ENCODE data around the gene ATP8A2. TPM values are rescaled to one million over a fixed set of nuclear protein-coding genes. Genes with fewer than 3 reads are reported as not detected.

The ATP8A2 gene
- total RNA-seq, 1 donor from 2014 or later, result 4.2 TPM

GRCh38 chr13:25687471-25688225 is 315.9 kb downstream of the ATP8A2 start:
- H4K20me1 ChIP-seq (ENCODE audit: low read depth), result no peaks in the 10 kb centered on the region
- no peaks in the 10 kb centered on the region for H3K79me2 ChIP-seq (ENCODE audit: low read depth)
- no peaks in the 10 kb centered on the region for H3K9me3 ChIP-seq (ENCODE audit: low read depth)
- TF ChIP-seq EZH2 (IDR thresholded peaks at IDR 0.05) (no peak), EZH2phosphoT487 (IDR thresholded peaks at IDR 0.05) (no peak), CTCF (IDR thresholded peaks at IDR 0.05) (no peak)
- no peaks in the 10 kb centered on the region for H3F3A ChIP-seq (ENCODE audit: low read depth)
- peaks cover 9% of the 10 kb centered on the region for H3K4me1 Mint-ChIP-seq
- H3K36me3 Mint-ChIP-seq, result no peaks in the 10 kb centered on the region
- H3K27me3 Mint-ChIP-seq (ENCODE audit: insufficient read depth, low read depth), result peaks cover 2% of the 10 kb centered on the region
- no peak overlapping the region for H3K9ac ChIP-seq
- H2AFZ ChIP-seq (replicated peaks), result no peak overlapping the region
- H3K4me2 ChIP-seq, result no peak overlapping the region
- no peak overlapping the region for H3K27ac Mint-ChIP-seq
- DNase-seq (ENCODE audit: low spot score), result no peak
- peaks cover 11% of the 10 kb centered on the region for H3K4me1 ChIP-seq
- no peaks in the 10 kb centered on the region for H3K9me3 Mint-ChIP-seq
- no peak overlapping the region for H3K4me3 ChIP-seq
- no peaks in the 10 kb centered on the region for H3K36me3 ChIP-seq
- no peak overlapping the region for H3K27ac ChIP-seq
- no peak overlapping the region for H3K4me3 Mint-ChIP-seq
- no peaks in the 10 kb centered on the region for H3K27me3 ChIP-seq

- H3F3A ChIP-seq (ENCODE audit: low read depth), result no peaks in the 10 kb centered on the region
- peaks cover 2% of the 10 kb centered on the region for H3K27me3 Mint-ChIP-seq (ENCODE audit: insufficient read depth, low read depth)
- no peak overlapping the region for H3K9ac ChIP-seq
- H3K36me3 ChIP-seq, result no peaks in the 10 kb centered on the region
- H3K36me3 Mint-ChIP-seq, result no peaks in the 10 kb centered on the region
- no peak for TF ChIP-seq EZH2phosphoT487 (IDR thresholded peaks at IDR 0.05)
- no peak for TF ChIP-seq EZH2 (IDR thresholded peaks at IDR 0.05)
- no peak for TF ChIP-seq CTCF (IDR thresholded peaks at IDR 0.05)
- H3K4me3 Mint-ChIP-seq, result no peak overlapping the region
- no peaks in the 10 kb centered on the region for H3K27me3 ChIP-seq
- H3K9me3 ChIP-seq (ENCODE audit: low read depth), result no peaks in the 10 kb centered on the region
- no peak for DNase-seq (ENCODE audit: low spot score)
- H2AFZ ChIP-seq (replicated peaks), result no peak overlapping the region
- no peak overlapping the region for H3K27ac Mint-ChIP-seq
- H3K4me3 ChIP-seq, result no peak overlapping the region
- no peaks in the 10 kb centered on the region for H4K20me1 ChIP-seq (ENCODE audit: low read depth)
- no peaks in the 10 kb centered on the region for H3K9me3 Mint-ChIP-seq
- H3K4me1 ChIP-seq, result peaks cover 14% of the 10 kb centered on the region
- no peak overlapping the region for H3K27ac ChIP-seq
- H3K4me2 ChIP-seq, result no peak overlapping the region
- H3K4me1 Mint-ChIP-seq, result peaks cover 9% of the 10 kb centered on the region
- no peaks in the 10 kb centered on the region for H3K79me2 ChIP-seq (ENCODE audit: low read depth)
Measured at GRCh38 chr13:25688536-25688935, 316.8 kb downstream of the ATP8A2 start.

GRCh38 chr13:25689539-25689938 is 317.8 kb downstream of the ATP8A2 start:
- Histone ChIP-seq H3K27me3 (no peaks in the 10 kb centered on the region), H3K4me1 (peaks cover 14% of the 10 kb centered on the region), H4K20me1 (ENCODE audit: low read depth) (no peaks in the 10 kb centered on the region), H3F3A (ENCODE audit: low read depth) (no peaks in the 10 kb centered on the region), H3K79me2 (ENCODE audit: low read depth) (no peaks in the 10 kb centered on the region), H3K27ac (no peak overlapping the region), H3K4me3 (no peak overlapping the region), H3K9me3 (ENCODE audit: low read depth) (no peaks in the 10 kb centered on the region), H3K4me2 (no peak overlapping the region), H3K36me3 (no peaks in the 10 kb centered on the region), H3K9ac (no peak overlapping the region), H2AFZ (replicated peaks) (no peak overlapping the region)
- Mint-ChIP-seq H3K36me3 (no peaks in the 10 kb centered on the region), H3K27me3 (ENCODE audit: insufficient read depth, low read depth) (peaks cover 2% of the 10 kb centered on the region), H3K4me3 (no peak overlapping the region), H3K27ac (no peak overlapping the region), H3K4me1 (peaks cover 9% of the 10 kb centered on the region), H3K9me3 (no peaks in the 10 kb centered on the region)
- DNase-seq (ENCODE audit: low spot score), result no peak
- TF ChIP-seq EZH2phosphoT487 (IDR thresholded peaks at IDR 0.05) (no peak), CTCF (IDR thresholded peaks at IDR 0.05) (no peak), EZH2 (IDR thresholded peaks at IDR 0.05) (no peak)

Data from neural progenitor cell (in vitro differentiated cells).